Ascending aorta (tissue), 2 donors: Measurements from ENCODE around the gene LEO1. TPM values are rescaled to one million over a fixed set of nuclear protein-coding genes. Genes with fewer than 3 reads are reported as not detected.

Source experiments
- DNase-seq, 2 donors: peaks; one replicate each; pipeline ENCODE4 v3.0.0-alpha.2; 2019; ENCODE audit warnings: low spot score in 2 of 2
- H3K27ac ChIP-seq, 2 donors: fragments of 200-600 bp; sonication (generic); one replicate each; pipeline ENCODE4 v1.5.1; 2016 to 2017; ENCODE audit warnings: mild to moderate bottlenecking in 1 of 2
- H3K27me3 ChIP-seq: fragments of 200-600 bp; sonication (generic); one replicate; pipeline ENCODE4 v1.5.1; 2017
- H3K36me3 ChIP-seq, 2 donors: fragments of 200-600 bp; sonication (generic); one replicate each; pipeline ENCODE4 v1.5.1; 2016
- H3K4me1 ChIP-seq, 2 donors: fragments of 200-600 bp; sonication (generic); one replicate each; pipeline ENCODE4 v1.5.1; 2016 to 2017; ENCODE audit warnings: mild to moderate bottlenecking in 1 of 2
- H3K4me3 ChIP-seq, 2 donors: fragments of 200-600 bp; sonication (generic); one replicate each; pipeline ENCODE4 v1.5.1; 2016 to 2017; ENCODE audit warnings: mild to moderate bottlenecking in 1 of 2
- H3K9me3 ChIP-seq, 2 donors: fragments of 200-600 bp; sonication (generic); one replicate each; pipeline ENCODE4 v1.5.1; 2016
- CTCF ChIP-seq, 3 experiments: fragments of 200-600 bp in 2 of 3; fragments of 450-650 bp in 1 of 3; sonication (generic) in 2 of 3; IDR thresholded peaks; one replicate each; pipeline ENCODE4 v1.5.1; 2016 to 2019; ENCODE audit warnings: antibody characterized with exemption in 3 of 3, mild to moderate bottlenecking in 1 of 3, moderate library complexity in 1 of 3
- intact Hi-C: fragments of 100-400 bp; cut with DNase I; formaldehyde crosslinking; loops from one replicate; pipeline ENCODE4 v1.15.1; 2023
- total RNA-seq: library from RNA; depleted of rRNA; stranded (reverse); fragments of >200 nt; gene quantifications from one replicate; pipeline ENCODE4 v1.1.0, GENCODE V29; 2016

Gene LEO1
- total RNA-seq, 1 donor from 2014 or later: 1.8 TPM

DNA sequence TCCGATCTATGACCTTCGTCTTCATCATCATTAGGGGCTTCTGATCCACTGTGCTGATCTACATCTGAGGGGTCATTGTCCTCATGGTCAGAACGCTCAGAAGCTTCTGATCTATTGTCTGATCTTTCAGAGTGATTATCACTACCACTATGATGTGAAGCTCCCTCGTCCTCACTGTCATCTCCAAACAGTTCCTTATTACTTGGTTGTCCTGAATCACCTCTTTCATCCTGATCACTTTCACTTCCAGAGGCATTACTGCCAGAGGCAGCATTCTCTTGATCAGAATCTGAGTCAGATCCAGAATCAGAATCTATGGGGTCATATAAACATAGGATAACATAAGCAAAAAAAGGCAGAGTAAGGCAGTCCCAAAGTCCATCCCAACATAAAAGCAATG, 5.4 kb downstream of the LEO1 start:
- intact Hi-C loops: no loop called here
- peaks cover 0 to 11% of the 10 kb centered on the region in 2 donors for H3K9me3 ChIP-seq
- no peaks in the 10 kb centered on the region for H3K27me3 ChIP-seq
- peaks cover 10 to 18% of the 10 kb centered on the region in 2 donors for H3K36me3 ChIP-seq
- H3K4me3 ChIP-seq: no peak overlapping the region
- TF ChIP-seq CTCF (IDR thresholded peaks at IDR 0.05): no peak
- DNase-seq: no peak
- no peak overlapping the region for H3K27ac ChIP-seq
- peaks cover 0 to 5% of the 10 kb centered on the region in 2 donors for H3K4me1 ChIP-seq

- no peak overlapping the region for H3K4me3 ChIP-seq
- intact Hi-C loops: no loop called here
- no peak for TF ChIP-seq CTCF (IDR thresholded peaks at IDR 0.05)
- no peak for DNase-seq
- H3K36me3 ChIP-seq: peaks cover 15 to 23% of the 10 kb centered on the region in 2 donors
- no peak overlapping the region for H3K27ac ChIP-seq
- H3K9me3 ChIP-seq: peaks cover 0 to 11% of the 10 kb centered on the region in 2 donors
- no peaks in the 10 kb centered on the region for H3K27me3 ChIP-seq
- H3K4me1 ChIP-seq: peaks cover 0 to 3% of the 10 kb centered on the region in 2 donors
Measured at GRCh38 chr15:51965691-51966090, 5.9 kb downstream of the LEO1 start.

DNA sequence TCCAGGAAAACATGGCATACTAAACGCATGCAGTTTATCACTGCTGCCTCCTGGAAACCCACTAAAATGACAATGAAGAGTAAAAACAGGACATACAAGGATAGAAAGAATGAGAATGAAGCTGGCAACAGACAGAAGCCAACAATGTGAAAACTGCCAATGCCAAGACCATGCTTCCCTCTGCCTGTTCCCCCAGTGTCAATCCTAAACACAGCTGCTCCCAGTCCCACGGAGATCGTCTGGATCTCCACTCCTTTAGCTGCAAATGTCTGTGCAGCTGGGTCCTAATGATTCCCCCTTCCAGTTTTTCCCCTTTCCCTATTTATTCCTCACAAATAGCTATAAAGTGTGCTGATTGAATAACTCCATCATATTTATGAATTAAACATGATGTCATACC, 16.1 kb downstream of the LEO1 start:
- H3K27me3 ChIP-seq: no peaks in the 10 kb centered on the region
- TF ChIP-seq CTCF (IDR thresholded peaks at IDR 0.05): no peak
- H3K27ac ChIP-seq: no peak overlapping the region
- no peaks in the 10 kb centered on the region for H3K4me1 ChIP-seq
- DNase-seq: no peak
- peaks cover 56 to 79% of the 10 kb centered on the region in 2 donors for H3K36me3 ChIP-seq
- H3K4me3 ChIP-seq: no peak overlapping the region
- intact Hi-C loops: no loop called here
- no peaks in the 10 kb centered on the region for H3K9me3 ChIP-seq

- Histone ChIP-seq H3K9me3 (no peaks in the 10 kb centered on the region), H3K36me3 (peaks cover 59 to 87% of the 10 kb centered on the region in 2 donors), H3K27me3 (no peaks in the 10 kb centered on the region), H3K27ac (no peak overlapping the region), H3K4me3 (no peak overlapping the region), H3K4me1 (no peaks in the 10 kb centered on the region)
- DNase-seq: no peak
- TF ChIP-seq CTCF (IDR thresholded peaks at IDR 0.05): no peak
- intact Hi-C loops: no loop called here
Measured at GRCh38 chr15:51952805-51953204, 18.8 kb downstream of the LEO1 start.

DNA sequence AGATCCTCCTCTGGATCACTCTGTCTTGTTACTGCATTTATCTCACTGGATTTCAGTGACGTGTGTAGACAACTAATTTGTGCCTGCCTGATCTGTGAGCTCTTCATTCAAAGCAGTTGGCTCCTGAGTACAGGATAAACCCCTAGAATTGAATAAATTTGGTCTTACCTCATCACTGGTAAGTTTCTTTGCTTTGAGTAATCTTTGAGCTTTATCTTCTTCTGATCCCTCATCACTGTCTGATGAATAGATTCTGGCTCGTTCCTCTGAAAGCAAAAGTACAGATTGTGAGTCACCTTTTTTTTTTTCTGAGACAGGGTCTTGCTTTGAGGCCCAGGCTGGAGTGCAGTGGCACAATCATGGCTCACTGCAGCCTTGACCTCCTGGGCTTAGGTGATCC, 24.5 kb downstream of the LEO1 start:
- peaks cover 46 to 76% of the 10 kb centered on the region in 2 donors for H3K36me3 ChIP-seq
- intact Hi-C loops: no loop called here

More for the DNA sequence above, 24.5 kb downstream of the LEO1 start:
- H3K27me3 ChIP-seq: no peaks in the 10 kb centered on the region
- H3K4me3 ChIP-seq: no peak overlapping the region
- H3K4me1 ChIP-seq: no peaks in the 10 kb centered on the region
- no peak overlapping the region for H3K27ac ChIP-seq
- H3K9me3 ChIP-seq: no peaks in the 10 kb centered on the region
- no peak for DNase-seq
- TF ChIP-seq CTCF (IDR thresholded peaks at IDR 0.05): no peak
